Measurements from ENCODE around the gene IL17RB.

Gene IL17RB

DNA sequence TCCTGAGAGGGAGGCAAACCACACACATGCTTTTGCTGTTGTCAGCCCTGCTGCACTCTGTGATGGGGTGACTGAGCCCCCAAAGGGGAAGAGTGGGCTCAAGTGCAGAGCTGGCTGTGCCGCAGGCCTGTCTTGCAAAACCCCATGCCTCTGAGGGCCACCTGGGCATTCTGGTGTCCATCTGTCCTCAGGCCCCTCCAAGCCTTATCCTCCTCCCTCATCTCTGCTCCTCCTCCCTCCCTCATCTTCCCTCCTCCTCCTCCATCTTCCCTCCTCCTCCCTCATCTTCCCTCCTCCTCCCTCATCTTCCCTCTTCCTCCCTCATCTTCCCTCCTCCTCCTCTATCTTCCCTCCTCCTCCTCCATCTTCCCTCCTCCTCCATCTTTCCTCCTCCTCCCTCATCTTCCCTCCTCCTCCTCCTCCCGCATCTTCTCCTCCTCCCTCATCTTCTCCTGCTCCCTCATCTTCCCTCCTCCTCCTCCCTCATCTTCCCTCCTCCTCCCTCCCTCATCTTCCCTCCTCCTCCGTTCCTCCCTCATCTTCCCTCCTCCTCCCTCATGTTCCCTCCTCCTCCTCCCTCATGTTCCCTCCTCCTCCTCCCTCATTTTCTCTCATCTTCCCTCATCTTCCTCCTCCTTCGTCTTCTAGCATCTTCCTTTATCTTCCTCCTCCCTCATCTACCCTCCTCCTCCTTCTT lies 40.8 kb upstream of the IL17RB start:
- TF ChIP-seq, protein P1, sequence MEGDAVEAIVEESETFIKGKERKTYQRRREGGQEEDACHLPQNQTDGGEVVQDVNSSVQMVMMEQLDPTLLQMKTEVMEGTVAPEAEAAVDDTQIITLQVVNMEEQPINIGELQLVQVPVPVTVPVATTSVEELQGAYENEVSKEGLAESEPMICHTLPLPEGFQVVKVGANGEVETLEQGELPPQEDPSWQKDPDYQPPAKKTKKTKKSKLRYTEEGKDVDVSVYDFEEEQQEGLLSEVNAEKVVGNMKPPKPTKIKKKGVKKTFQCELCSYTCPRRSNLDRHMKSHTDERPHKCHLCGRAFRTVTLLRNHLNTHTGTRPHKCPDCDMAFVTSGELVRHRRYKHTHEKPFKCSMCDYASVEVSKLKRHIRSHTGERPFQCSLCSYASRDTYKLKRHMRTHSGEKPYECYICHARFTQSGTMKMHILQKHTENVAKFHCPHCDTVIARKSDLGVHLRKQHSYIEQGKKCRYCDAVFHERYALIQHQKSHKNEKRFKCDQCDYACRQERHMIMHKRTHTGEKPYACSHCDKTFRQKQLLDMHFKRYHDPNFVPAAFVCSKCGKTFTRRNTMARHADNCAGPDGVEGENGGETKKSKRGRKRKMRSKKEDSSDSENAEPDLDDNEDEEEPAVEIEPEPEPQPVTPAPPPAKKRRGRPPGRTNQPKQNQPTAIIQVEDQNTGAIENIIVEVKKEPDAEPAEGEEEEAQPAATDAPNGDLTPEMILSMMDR (IDR thresholded peaks at IDR 0.05), result no peak
- no peak overlapping the region for H3K27ac ChIP-seq
- no peaks in the 10 kb centered on the region for H3K9me3 ChIP-seq
- no peak overlapping the region for H3K4me3 ChIP-seq
- no peaks in the 10 kb centered on the region for H3K36me3 ChIP-seq
- intact Hi-C loops (cut with DNase I; ENCODE audit: low total_unique reads), result no loop called here
- H3K4me1 ChIP-seq, result peaks cover 0 to 20% (median 14%) of the 10 kb centered on the region in 4 donors
- no peak for DNase-seq
- H3K27me3 ChIP-seq, result no peaks in the 10 kb centered on the region

DNA sequence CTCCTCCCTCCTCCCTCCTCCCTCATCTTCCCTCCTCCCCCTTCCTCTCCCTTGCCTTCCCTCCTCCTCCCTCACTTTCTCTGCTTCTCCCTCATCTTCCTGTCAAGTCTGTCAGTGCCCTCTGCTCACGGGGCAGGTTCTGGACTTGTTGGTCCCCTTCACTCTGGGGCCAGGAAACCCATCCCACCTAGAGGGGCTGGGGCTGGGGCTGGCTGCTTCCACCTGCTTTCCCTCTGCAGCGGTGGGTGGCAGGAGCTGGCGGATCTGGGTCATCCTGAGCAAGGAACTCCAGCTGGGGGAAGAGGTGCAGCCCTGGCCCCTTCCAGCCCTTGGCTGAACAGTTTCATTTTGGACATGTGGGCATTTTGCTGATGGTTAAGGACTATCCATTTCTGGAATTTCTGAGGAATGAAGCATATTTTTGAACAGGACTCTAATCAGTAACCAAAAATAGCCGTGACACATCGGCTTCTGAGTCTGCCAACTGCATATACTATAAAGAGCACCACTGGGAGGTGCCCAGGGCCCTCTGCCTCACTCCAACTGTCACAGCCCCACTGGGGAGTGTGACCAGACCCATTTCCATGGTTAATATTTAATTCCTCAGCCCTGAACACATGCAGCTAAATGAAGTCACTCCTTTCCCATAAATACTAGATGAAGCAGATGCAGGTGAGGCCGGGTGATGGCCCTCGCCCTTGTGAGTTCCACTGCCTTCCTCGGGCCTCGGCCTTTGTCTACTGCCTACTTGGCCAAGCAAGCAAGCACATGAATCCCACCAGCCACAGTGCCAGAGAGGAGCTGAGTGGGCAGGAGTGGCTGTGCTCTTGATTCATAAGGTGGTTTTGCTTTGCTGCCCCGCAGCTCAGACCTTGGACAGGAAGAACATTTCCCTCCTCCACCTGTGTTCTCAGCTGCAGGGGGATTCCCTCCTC lies 39.9 kb upstream of the IL17RB start:
- intact Hi-C loops (cut with DNase I; ENCODE audit: low total_unique reads), result no loop called here
- DNase-seq, result peak in 1 of 2 donors; percentile 53
- H3K4me3 ChIP-seq, result no peak overlapping the region

DNA sequence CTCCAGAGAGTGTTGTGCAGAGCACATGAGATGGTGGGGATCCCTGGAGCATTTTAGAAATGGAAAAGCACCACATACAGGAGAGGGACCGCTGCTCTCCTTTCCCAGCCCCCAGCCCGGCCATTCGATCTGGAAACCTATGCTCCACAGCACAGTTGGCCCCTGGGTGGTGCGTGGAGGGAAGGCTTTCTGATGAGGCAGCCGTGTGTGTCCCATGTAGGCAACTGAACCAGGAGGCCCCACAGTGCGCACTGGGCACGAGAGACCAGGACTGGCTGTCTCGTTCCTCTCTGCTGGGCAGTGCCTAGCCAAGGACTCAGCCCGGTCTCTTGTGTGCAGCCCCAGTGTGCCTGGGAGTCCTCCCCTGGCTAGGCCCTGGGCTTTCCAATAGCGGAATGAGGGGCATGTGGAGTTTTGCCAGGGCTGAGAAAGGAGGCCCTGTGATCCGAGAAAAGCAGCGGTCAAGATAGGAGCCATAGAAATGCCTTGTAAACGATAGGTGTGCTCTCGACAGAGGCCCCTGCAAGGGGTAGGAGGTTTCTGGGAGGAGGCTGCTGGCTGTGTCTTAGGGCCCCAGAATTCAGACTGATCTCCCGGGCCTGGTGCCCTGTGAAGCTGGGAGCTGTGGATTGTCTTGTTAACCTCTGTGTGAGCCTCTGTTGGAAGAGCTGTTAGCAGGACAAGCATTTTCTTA lies 39.1 kb upstream of the IL17RB start:
- Histone ChIP-seq H3K36me3 (no peaks in the 10 kb centered on the region), H3K4me1 (peaks cover 0 to 20% (median 14%) of the 10 kb centered on the region in 4 donors), H3K9me3 (no peaks in the 10 kb centered on the region), H3K27me3 (no peaks in the 10 kb centered on the region), H3K4me3 (no peak overlapping the region), H3K27ac (no peak overlapping the region)
- TF ChIP-seq, protein P1 (IDR thresholded peaks at IDR 0.05), result no peak
- intact Hi-C loops (cut with DNase I; ENCODE audit: low total_unique reads), result no loop called here
- peak in 1 of 2 donors; percentile 49 for DNase-seq

More for the DNA sequence above, 39.9 kb upstream of the IL17RB start:
- Histone ChIP-seq H3K9me3 (no peaks in the 10 kb centered on the region), H3K4me1 (peaks cover 0 to 20% (median 14%) of the 10 kb centered on the region in 4 donors), H3K27ac (no peak overlapping the region), H3K36me3 (no peaks in the 10 kb centered on the region), H3K27me3 (no peaks in the 10 kb centered on the region)
- TF ChIP-seq, protein P1 (IDR thresholded peaks at IDR 0.05), result no peak

DNA sequence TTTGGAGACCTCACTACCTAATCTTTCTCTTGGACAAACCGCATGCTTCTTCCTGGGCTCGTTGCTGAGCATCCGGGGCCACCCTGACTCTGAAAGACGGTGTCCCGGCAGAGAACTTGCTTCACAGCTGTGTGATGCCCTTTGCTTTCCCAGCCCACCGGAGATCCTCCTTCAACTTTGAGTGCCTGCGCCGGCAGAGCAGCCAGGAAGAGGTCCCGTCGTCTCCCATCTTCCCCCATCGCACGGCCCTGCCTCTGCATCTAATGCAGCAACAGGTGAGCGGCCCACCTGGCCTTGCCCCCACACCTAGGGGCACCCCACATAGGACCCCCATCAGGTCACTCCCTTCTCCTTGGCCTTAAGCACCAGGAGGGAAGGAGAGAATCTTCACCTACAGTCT lies 37.9 kb upstream of the IL17RB start:
- DNase-seq, result no peak
- Histone ChIP-seq H3K27ac (no peak overlapping the region), H3K4me3 (no peak overlapping the region), H3K36me3 (no peaks in the 10 kb centered on the region), H3K9me3 (no peaks in the 10 kb centered on the region), H3K27me3 (no peaks in the 10 kb centered on the region), H3K4me1 (peaks cover 0 to 20% (median 14%) of the 10 kb centered on the region in 4 donors)
- TF ChIP-seq, protein P1 (IDR thresholded peaks at IDR 0.05), result no peak
- intact Hi-C loops (cut with DNase I; ENCODE audit: low total_unique reads), result no loop called here

DNA sequence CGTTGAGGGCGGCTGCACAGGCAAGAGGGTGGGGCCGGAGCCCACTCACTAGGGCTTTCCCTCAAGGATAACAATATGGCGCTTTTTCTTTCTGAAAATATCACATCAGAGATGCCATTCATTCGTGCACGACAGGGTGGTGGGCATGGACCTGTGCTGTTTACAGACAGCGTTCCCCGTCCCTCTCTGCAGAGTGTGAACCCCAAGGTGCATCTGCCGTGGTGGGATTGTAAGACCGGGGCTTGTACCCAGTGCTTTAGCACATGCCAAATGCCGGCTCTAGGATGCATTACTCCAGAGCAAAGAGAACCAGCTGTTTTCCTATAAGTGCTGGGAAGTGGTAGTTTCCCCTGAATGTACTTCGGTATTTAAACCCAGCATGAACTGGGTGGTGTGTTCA lies 37.1 kb upstream of the IL17RB start:
- Histone ChIP-seq H3K4me1 (peaks cover 0 to 20% (median 14%) of the 10 kb centered on the region in 4 donors), H3K27me3 (no peaks in the 10 kb centered on the region), H3K9me3 (no peaks in the 10 kb centered on the region), H3K36me3 (no peaks in the 10 kb centered on the region), H3K27ac (no peak overlapping the region), H3K4me3 (no peak overlapping the region)
- DNase-seq, result no peak
- intact Hi-C loops (cut with DNase I; ENCODE audit: low total_unique reads), result no loop called here
- TF ChIP-seq, protein P1 (IDR thresholded peaks at IDR 0.05), result no peak

All from tibial artery (tissue), 4 donors.